HCT116 (cell line): ENCODE data around the gene QKI. TPM values are rescaled to one million over a fixed set of nuclear protein-coding genes. Genes with fewer than 3 reads are reported as not detected.

Experiments
- ATAC-seq: fragments of 200-7000 bp; cut with Tn5 transposase; 2 replicates; pipeline ENCODE4 v1.9.1; 2020; ENCODE audit warnings: mild to moderate bottlenecking, moderate library complexity
- BruUV-seq: library from RNA; stranded (reverse); fragments of 400-500 nt; replicated peaks from 2 replicates; lab custom pipeline; 2021; lab: Mats Ljungman, UMichigan
- CTCF ChIA-PET: fragments of 300-600 bp; sonication (Branson Sonifier 250); formaldehyde crosslinking; loops from one replicate; lab custom pipeline; 2021; ENCODE audit warnings: antibody characterized with exemption; lab: Charles Lee
- POLR2A ChIA-PET: fragments of 300-600, 350-600 bp; sonication (Branson Sonifier 250); formaldehyde crosslinking; loops from one replicate; lab custom pipeline; 2021; ENCODE audit warnings: antibody characterized with exemption; lab: Charles Lee
- RAD21 ChIA-PET, 2 experiments: fragments of 300-600 bp; sonication (Branson Sonifier 250); formaldehyde crosslinking; loops; one replicate each; lab custom pipeline; 2023; ENCODE audit warnings: low total read pairs in 2 of 2; ENCODE audit not compliant: uncharacterized antibody in 2 of 2, unreplicated experiment in 2 of 2, low non-redundant PET in 1 of 2; lab: Charles Lee
- DNase-seq: peaks from one replicate; pipeline ENCODE4 v3.0.0-alpha.2; 2010; ENCODE audit warnings: low read depth, low spot score
- H2AFZ ChIP-seq: fragments of 200-600 bp; shearing (Covaris generic), sonication (generic); 2 replicates; pipeline ENCODE4 v1.6.1; 2017; ENCODE audit warnings: low read depth, mixed run types, mixed read lengths, antibody characterized with exemption, low read length; ENCODE audit not compliant: poor library complexity, severe bottlenecking
- H3K27ac ChIP-seq: 2 replicates; pipeline ENCODE4 v1.5.1; 2012; ENCODE audit warnings: low read depth, low read length
- H3K27me3 ChIP-seq: fragments of 200-600 bp; sonication (generic); 2 replicates; pipeline ENCODE4 v1.6.1; 2016; ENCODE audit warnings: mixed run types, low read length, mixed read lengths; ENCODE audit not compliant: insufficient read depth
- H3K36me3 ChIP-seq, 2 experiments: fragments of 200-500 bp in 1 of 2; fragments of 200-600 bp in 1 of 2; sonication (Bioruptor generic) in 1 of 2; sonication (generic) in 1 of 2; 2 replicates each; pipeline versions ENCODE4 v1.5.1 to v1.6.1; 2014 to 2016; ENCODE audit warnings: low read length in 2 of 2, inconsistent platforms in 1 of 2, mixed read lengths in 1 of 2, mixed run types in 1 of 2; ENCODE audit not compliant: insufficient read depth in 2 of 2, control insufficient read depth in 1 of 2
- H3K4me1 ChIP-seq, 2 experiments: fragments of 200-600 bp in 1 of 2; sonication (generic) in 1 of 2; 2 replicates each; pipeline versions ENCODE4 v1.5.1 to v1.6.1; 2012 to 2017; ENCODE audit warnings: low read length in 2 of 2, inconsistent platforms in 1 of 2, mild to moderate bottlenecking in 1 of 2, mixed read lengths in 1 of 2, mixed run types in 1 of 2, moderate library complexity in 1 of 2; ENCODE audit not compliant: insufficient read depth in 2 of 2, control insufficient read depth in 1 of 2
- H3K4me2 ChIP-seq: fragments of 200-600 bp; sonication (generic); 2 replicates; pipeline ENCODE4 v1.6.1; 2017; ENCODE audit warnings: mixed run types, low read length, mixed read lengths
- H3K4me3 ChIP-seq, 2 experiments: fragments of 200-600 bp in 1 of 2; sonication (generic) in 1 of 2; replicated peaks in 1 of 2; 2 replicates each; pipeline ENCODE4 v1.5.1; 2011 to 2016; ENCODE audit warnings: low read length in 2 of 2, control low read depth in 1 of 2, low read depth in 1 of 2, mild to moderate bottlenecking in 1 of 2, mixed read lengths in 1 of 2, mixed run types in 1 of 2
- H3K79me2 ChIP-seq: fragments of 200-600 bp; sonication (generic); 2 replicates; pipeline ENCODE4 v1.6.1; 2017; ENCODE audit warnings: mild to moderate bottlenecking, mixed run types, low read length, moderate library complexity, mixed read lengths; ENCODE audit not compliant: insufficient read depth
- H3K9ac ChIP-seq: fragments of 200-600 bp; sonication (generic); 2 replicates; pipeline ENCODE4 v1.6.1; 2016; ENCODE audit warnings: low read length, mixed read lengths
- H3K9me2 ChIP-seq: fragments of 200-600 bp; sonication (generic), shearing (Covaris generic); 2 replicates; pipeline ENCODE4 v1.6.1; 2017; ENCODE audit warnings: mixed run types, mild to moderate bottlenecking, moderate library complexity; ENCODE audit not compliant: insufficient read depth
- H3K9me3 ChIP-seq, 2 experiments: fragments of 200-500 bp in 1 of 2; fragments of 200-600 bp in 1 of 2; sonication (Bioruptor generic) in 1 of 2; sonication (generic) in 1 of 2; 2 replicates each; pipeline ENCODE4 v1.6.1; 2014 to 2017; ENCODE audit warnings: low read length in 2 of 2, mixed read lengths in 2 of 2, inconsistent platforms in 1 of 2, low read depth in 1 of 2, mild to moderate bottlenecking in 1 of 2, mixed run types in 1 of 2, moderate library complexity in 1 of 2; ENCODE audit not compliant: control insufficient read depth in 1 of 2, insufficient read depth in 1 of 2
- H4K20me1 ChIP-seq: fragments of 200-600 bp; sonication (generic), shearing (Covaris generic); 2 replicates; pipeline ENCODE4 v1.6.1; 2017; ENCODE audit warnings: mixed run types, mild to moderate bottlenecking, moderate library complexity; ENCODE audit not compliant: insufficient read depth
- CBX3 ChIP-seq: IDR thresholded peaks from 2 replicates; pipeline ENCODE4 v1.6.1; 2012; ENCODE audit warnings: low read depth
- CEBPB ChIP-seq: IDR thresholded peaks from 2 replicates; pipeline ENCODE4 v1.6.1; 2012; ENCODE audit warnings: low read depth
- EGR1 ChIP-seq: IDR thresholded peaks from 2 replicates; pipeline ENCODE4 v1.6.1; 2012; ENCODE audit warnings: low read depth
- ELF1 ChIP-seq: IDR thresholded peaks from 2 replicates; pipeline ENCODE4 v1.6.1; 2012; ENCODE audit warnings: low read depth, borderline replicate concordance
- EZH2 ChIP-seq: fragments of 200-600 bp; sonication (generic); IDR thresholded peaks from 2 replicates; pipeline ENCODE4 v1.6.1; 2017; ENCODE audit warnings: antibody characterized with exemption, mixed run types
- FOSL1 ChIP-seq: IDR thresholded peaks from 2 replicates; pipeline ENCODE4 v1.6.1; 2012; ENCODE audit warnings: low read depth
- POLR2AphosphoS5 ChIP-seq: IDR thresholded peaks from 2 replicates; pipeline ENCODE4 v1.6.1; 2011; ENCODE audit warnings: mild to moderate bottlenecking, low read depth, low read length, moderate library complexity
- RAD21 ChIP-seq: IDR thresholded peaks from 2 replicates; pipeline ENCODE4 v1.6.1; 2012; ENCODE audit warnings: low read depth, mild to moderate bottlenecking
- SIN3A ChIP-seq: IDR thresholded peaks from 2 replicates; pipeline ENCODE4 v1.6.1; 2012; ENCODE audit warnings: low read depth
- SP1 ChIP-seq: IDR thresholded peaks from 2 replicates; pipeline ENCODE4 v1.6.1; 2012; ENCODE audit warnings: low read depth
- SRF ChIP-seq: IDR thresholded peaks from 2 replicates; pipeline ENCODE4 v1.6.1; 2012; ENCODE audit warnings: low read depth
- TCF7L2 ChIP-seq: IDR thresholded peaks from 2 replicates; pipeline ENCODE4 v1.7.0; 2011; ENCODE audit warnings: borderline replicate concordance, inconsistent platforms; ENCODE audit not compliant: insufficient read depth, insufficient read length; ENCODE audit errors: extremely low read depth
- YY1 ChIP-seq: IDR thresholded peaks from 2 replicates; pipeline ENCODE4 v1.6.1; 2011; ENCODE audit warnings: low read length, low read depth, moderate library complexity, mild to moderate bottlenecking; ENCODE audit not compliant: insufficient replicate concordance; ENCODE audit errors: extremely low read depth
- ZFX ChIP-seq: fragments of 450-650 bp; IDR thresholded peaks from 2 replicates; pipeline ENCODE4 v1.6.1; 2017
- ZNF274 ChIP-seq: fragments of 200-500 bp; sonication (Bioruptor generic); IDR thresholded peaks from 2 replicates; pipeline ENCODE4 v1.6.1; 2014; ENCODE audit warnings: mild to moderate bottlenecking, low read depth, low read length, inconsistent platforms
- intact Hi-C: fragments of 100-400 bp; cut with micrococcal nuclease; formaldehyde crosslinking; loops from 2 replicates; pipeline ENCODE4 v1.10.0; 2022
- total RNA-seq: library from RNA; stranded (reverse); gene quantifications from one replicate; pipeline ENCODE4 v1.2.1, GENCODE V29; 2021; ENCODE audit not compliant: unreplicated experiment
- TF ChIP-seq, protein P1 (sequence below): IDR thresholded peaks from 2 replicates; pipeline ENCODE4 v1.6.1; 2012; ENCODE audit warnings: low read depth
- TF ChIP-seq, protein P2 (sequence below), 3 experiments: fragments of 200-600 bp in 1 of 3; sonication (generic) in 1 of 3; IDR thresholded peaks in 2 of 3; conservative IDR thresholded peaks in 1 of 3; 2 replicates each; pipeline ENCODE4 v1.5.1; 2012 to 2017; ENCODE audit warnings: low read depth in 2 of 3, low read length in 2 of 3, antibody characterized with exemption in 1 of 3, borderline replicate concordance in 1 of 3, control low read depth in 1 of 3, mild to moderate bottlenecking in 1 of 3, mixed read lengths in 1 of 3, mixed run types in 1 of 3, moderate library complexity in 1 of 3; ENCODE audit not compliant: insufficient read depth in 1 of 3
- TF ChIP-seq, protein P3 (sequence below): IDR thresholded peaks from 2 replicates; pipeline ENCODE4 v1.6.1; 2012

Gene QKI
- total RNA-seq, 1 experiment from 2014 or later, result 35.3 TPM

DNA sequence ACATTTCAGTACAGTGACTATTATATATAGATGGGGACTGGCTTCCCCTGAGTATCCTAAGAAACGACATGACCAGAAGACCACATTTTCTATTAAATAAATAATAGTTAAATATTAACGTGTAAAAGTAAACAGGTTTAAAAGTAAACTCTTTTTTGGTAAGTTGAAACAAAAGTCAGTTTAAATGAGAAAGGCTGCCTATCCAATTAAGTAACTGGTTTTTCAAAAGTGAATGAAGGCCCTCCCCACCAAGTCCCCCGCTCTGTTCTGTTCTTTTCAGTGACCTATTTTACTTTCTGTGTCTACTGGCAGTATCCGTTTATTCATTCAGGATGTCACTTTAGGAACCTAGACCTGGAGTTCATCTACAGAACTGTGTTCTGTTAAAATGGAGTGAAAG lies 32.0 kb downstream of the QKI start:
- Histone ChIP-seq H3K4me3 (no peak overlapping the region), H3K9me3 (no peaks in the 10 kb centered on the region), H3K27ac (no peak overlapping the region), H3K9ac (no peak overlapping the region), H3K9me2 (no peaks in the 10 kb centered on the region), H3K4me2 (no peak overlapping the region), H3K79me2 (peaks cover 65% of the 10 kb centered on the region), H4K20me1 (no peaks in the 10 kb centered on the region), H2AFZ (no peak overlapping the region), H3K36me3 (no peaks in the 10 kb centered on the region), H3K4me1 (no peaks in the 10 kb centered on the region), H3K27me3 (no peaks in the 10 kb centered on the region)
- POLR2A ChIA-PET, result no interaction called here
- intact Hi-C loops, result no loop called here
- DNase-seq (no peak), ATAC-seq (no peak)
- TF ChIP-seq POLR2AphosphoS5 (no peak), FOSL1 (no peak), SIN3A (no peak), CEBPB (no peak), ELF1 (no peak), SRF (no peak), ZNF274 (no peak), SP1 (no peak), YY1 (no peak), EGR1 (no peak), EZH2 (no peak), RAD21 (no peak), ZFX (no peak), CBX3 (no peak), TCF7L2 (no peak)
- TF ChIP-seq, protein P1, sequence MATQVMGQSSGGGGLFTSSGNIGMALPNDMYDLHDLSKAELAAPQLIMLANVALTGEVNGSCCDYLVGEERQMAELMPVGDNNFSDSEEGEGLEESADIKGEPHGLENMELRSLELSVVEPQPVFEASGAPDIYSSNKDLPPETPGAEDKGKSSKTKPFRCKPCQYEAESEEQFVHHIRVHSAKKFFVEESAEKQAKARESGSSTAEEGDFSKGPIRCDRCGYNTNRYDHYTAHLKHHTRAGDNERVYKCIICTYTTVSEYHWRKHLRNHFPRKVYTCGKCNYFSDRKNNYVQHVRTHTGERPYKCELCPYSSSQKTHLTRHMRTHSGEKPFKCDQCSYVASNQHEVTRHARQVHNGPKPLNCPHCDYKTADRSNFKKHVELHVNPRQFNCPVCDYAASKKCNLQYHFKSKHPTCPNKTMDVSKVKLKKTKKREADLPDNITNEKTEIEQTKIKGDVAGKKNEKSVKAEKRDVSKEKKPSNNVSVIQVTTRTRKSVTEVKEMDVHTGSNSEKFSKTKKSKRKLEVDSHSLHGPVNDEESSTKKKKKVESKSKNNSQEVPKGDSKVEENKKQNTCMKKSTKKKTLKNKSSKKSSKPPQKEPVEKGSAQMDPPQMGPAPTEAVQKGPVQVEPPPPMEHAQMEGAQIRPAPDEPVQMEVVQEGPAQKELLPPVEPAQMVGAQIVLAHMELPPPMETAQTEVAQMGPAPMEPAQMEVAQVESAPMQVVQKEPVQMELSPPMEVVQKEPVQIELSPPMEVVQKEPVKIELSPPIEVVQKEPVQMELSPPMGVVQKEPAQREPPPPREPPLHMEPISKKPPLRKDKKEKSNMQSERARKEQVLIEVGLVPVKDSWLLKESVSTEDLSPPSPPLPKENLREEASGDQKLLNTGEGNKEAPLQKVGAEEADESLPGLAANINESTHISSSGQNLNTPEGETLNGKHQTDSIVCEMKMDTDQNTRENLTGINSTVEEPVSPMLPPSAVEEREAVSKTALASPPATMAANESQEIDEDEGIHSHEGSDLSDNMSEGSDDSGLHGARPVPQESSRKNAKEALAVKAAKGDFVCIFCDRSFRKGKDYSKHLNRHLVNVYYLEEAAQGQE, result no peak
- TF ChIP-seq, protein P2, sequence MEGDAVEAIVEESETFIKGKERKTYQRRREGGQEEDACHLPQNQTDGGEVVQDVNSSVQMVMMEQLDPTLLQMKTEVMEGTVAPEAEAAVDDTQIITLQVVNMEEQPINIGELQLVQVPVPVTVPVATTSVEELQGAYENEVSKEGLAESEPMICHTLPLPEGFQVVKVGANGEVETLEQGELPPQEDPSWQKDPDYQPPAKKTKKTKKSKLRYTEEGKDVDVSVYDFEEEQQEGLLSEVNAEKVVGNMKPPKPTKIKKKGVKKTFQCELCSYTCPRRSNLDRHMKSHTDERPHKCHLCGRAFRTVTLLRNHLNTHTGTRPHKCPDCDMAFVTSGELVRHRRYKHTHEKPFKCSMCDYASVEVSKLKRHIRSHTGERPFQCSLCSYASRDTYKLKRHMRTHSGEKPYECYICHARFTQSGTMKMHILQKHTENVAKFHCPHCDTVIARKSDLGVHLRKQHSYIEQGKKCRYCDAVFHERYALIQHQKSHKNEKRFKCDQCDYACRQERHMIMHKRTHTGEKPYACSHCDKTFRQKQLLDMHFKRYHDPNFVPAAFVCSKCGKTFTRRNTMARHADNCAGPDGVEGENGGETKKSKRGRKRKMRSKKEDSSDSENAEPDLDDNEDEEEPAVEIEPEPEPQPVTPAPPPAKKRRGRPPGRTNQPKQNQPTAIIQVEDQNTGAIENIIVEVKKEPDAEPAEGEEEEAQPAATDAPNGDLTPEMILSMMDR (IDR thresholded peaks at IDR 0.05 in 2 of 3, conservative IDR thresholded peaks at IDR 0.05 in 1 of 3; ENCODE audit: borderline replicate concordance in 1 of 3, insufficient read depth in 1 of 3, low read depth in 2 of 3, low read length in 2 of 3), result no peak
- TF ChIP-seq, protein P3, sequence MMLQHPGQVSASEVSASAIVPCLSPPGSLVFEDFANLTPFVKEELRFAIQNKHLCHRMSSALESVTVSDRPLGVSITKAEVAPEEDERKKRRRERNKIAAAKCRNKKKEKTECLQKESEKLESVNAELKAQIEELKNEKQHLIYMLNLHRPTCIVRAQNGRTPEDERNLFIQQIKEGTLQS, result no peak
- RAD21 ChIA-PET, result no interaction called here
- CTCF ChIA-PET, result no interaction called here
- no TSS peak for BruUV-seq
